GM13976 (cell line): ENCODE measurements around the gene KIF2A.

Experiments used
- DNase-seq: peaks from one replicate; pipeline ENCODE4 v3.0.0; 2012; ENCODE audit warnings: low spot score
- CTCF ChIP-seq: IDR thresholded peaks from 2 replicates; pipeline ENCODE4 v1.5.1; 2012; ENCODE audit warnings: borderline replicate concordance, mild to moderate bottlenecking; ENCODE audit not compliant: insufficient read depth; ENCODE audit errors: extremely low read depth, missing control alignments, control extremely low read depth
- in situ Hi-C: fragments of 300-500 bp; cut with MboI; formaldehyde crosslinking; loops from one replicate; pipeline ENCODE4 v1.12.0; 2022; ENCODE audit warnings: low sequenced_read_pairs, mixed read lengths, inconsistent platforms; ENCODE audit not compliant: unreplicated experiment

Gene KIF2A

GRCh38 chr5:62341783-62342475 lies 35.9 kb downstream of the KIF2A start:
- in situ Hi-C loops, result no loop called here
- no peak for TF ChIP-seq CTCF
- DNase-seq, result no peak

- no peak for TF ChIP-seq CTCF
- in situ Hi-C loops, result no loop called here
- no peak for DNase-seq
These were observed 36.5 kb downstream of the KIF2A start for GRCh38 chr5:62342476-62342837.

- in situ Hi-C loops, result no loop called here
- no peak for DNase-seq
- TF ChIP-seq CTCF, result no peak
These were observed 37.4 kb downstream of the KIF2A start for GRCh38 chr5:62343428-62343827.

- no peak for TF ChIP-seq CTCF
- no peak for DNase-seq
- in situ Hi-C loops, result no loop called here
These were observed 40.7 kb downstream of the KIF2A start for GRCh38 chr5:62346748-62347147.

GRCh38 chr5:62347928-62348327 lies 41.9 kb downstream of the KIF2A start:
- no peak for TF ChIP-seq CTCF
- in situ Hi-C loops, result no loop called here
- no peak for DNase-seq

- DNase-seq, result no peak
- in situ Hi-C loops, result no loop called here
- TF ChIP-seq CTCF, result no peak
These were observed 42.9 kb downstream of the KIF2A start for GRCh38 chr5:62348723-62349481.
